Measurements from ENCODE around the gene GATAD2B.

The GATAD2B gene

GRCh38 chr1:153938996-153939395 is 16.2 kb upstream of the GATAD2B start:
- Histone ChIP-seq H3K27me3 (ENCODE audit: control insufficient read depth, insufficient read depth, low read length) (no peaks in the 10 kb centered on the region), H3K4me1 (no peaks in the 10 kb centered on the region), H3K9ac (no peak overlapping the region), H3K79me2 (no peaks in the 10 kb centered on the region), H3K27ac (no peak overlapping the region), H3K9me3 (ENCODE audit: control insufficient read depth, low read length) (no peaks in the 10 kb centered on the region), H3K4me3 (ENCODE audit: low read depth, low read length) (no peak overlapping the region), H2AFZ (no peak overlapping the region), H3K4me2 (ENCODE audit: low read length) (no peak overlapping the region), H3K36me3 (ENCODE audit: control insufficient read depth, insufficient read depth, low read length) (no peaks in the 10 kb centered on the region)
- TF ChIP-seq, protein P1, sequence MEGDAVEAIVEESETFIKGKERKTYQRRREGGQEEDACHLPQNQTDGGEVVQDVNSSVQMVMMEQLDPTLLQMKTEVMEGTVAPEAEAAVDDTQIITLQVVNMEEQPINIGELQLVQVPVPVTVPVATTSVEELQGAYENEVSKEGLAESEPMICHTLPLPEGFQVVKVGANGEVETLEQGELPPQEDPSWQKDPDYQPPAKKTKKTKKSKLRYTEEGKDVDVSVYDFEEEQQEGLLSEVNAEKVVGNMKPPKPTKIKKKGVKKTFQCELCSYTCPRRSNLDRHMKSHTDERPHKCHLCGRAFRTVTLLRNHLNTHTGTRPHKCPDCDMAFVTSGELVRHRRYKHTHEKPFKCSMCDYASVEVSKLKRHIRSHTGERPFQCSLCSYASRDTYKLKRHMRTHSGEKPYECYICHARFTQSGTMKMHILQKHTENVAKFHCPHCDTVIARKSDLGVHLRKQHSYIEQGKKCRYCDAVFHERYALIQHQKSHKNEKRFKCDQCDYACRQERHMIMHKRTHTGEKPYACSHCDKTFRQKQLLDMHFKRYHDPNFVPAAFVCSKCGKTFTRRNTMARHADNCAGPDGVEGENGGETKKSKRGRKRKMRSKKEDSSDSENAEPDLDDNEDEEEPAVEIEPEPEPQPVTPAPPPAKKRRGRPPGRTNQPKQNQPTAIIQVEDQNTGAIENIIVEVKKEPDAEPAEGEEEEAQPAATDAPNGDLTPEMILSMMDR (IDR thresholded peaks at IDR 0.05), result no peak

- no peak overlapping the region for H3K27ac ChIP-seq
- H2AFZ ChIP-seq, result no peak overlapping the region
- H3K27me3 ChIP-seq (ENCODE audit: control insufficient read depth, insufficient read depth, low read length), result no peaks in the 10 kb centered on the region
- H3K79me2 ChIP-seq, result no peaks in the 10 kb centered on the region
- H3K36me3 ChIP-seq (ENCODE audit: control insufficient read depth, insufficient read depth, low read length), result no peaks in the 10 kb centered on the region
- H3K9me3 ChIP-seq (ENCODE audit: control insufficient read depth, low read length), result no peaks in the 10 kb centered on the region
- TF ChIP-seq, protein P1 (IDR thresholded peaks at IDR 0.05), result no peak
- no peaks in the 10 kb centered on the region for H3K4me1 ChIP-seq
- no peak overlapping the region for H3K4me3 ChIP-seq (ENCODE audit: low read depth, low read length)
- H3K9ac ChIP-seq, result no peak overlapping the region
- no peak overlapping the region for H3K4me2 ChIP-seq (ENCODE audit: low read length)
Measured at GRCh38 chr1:153937331-153937730, 14.6 kb upstream of the GATAD2B start.

DNA sequence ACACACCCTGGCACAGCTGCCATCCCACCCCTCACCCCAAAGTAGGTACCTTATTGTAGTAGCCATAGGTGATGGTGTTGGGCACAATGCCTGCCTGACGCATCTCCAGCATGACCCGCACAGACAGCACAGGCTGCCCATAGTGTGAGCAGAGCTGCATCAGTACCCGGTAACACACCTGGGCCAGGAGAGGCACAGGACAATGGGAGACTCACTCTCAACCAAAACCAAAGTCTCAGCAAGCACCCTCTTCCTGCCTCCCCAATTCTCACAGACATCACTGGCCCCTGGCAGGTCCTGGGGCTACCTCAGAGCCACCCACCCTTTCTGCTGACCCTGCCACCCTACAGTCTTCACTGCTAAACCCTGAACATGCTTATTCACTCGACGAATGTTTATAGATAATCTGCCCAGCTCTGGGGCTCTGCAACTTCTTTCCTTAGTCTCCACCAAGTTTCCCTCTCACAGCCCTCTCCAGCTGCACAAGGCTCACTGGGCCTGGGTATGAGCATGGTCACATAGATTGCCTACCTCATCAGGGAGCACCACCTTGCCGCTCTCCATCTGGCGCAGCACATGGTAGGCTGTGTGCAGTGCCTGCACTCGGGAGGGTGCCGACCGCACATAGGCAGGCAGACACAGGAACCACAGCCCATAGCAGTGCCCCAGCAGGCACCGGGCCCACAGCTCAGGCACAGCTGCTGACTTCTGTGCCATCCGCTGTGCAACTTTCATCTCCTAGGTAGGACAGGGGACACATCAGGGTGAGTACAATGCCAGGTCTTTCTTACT is 13.4 kb upstream of the GATAD2B start:
- Histone ChIP-seq H3K36me3 (ENCODE audit: control insufficient read depth, insufficient read depth, low read length) (no peaks in the 10 kb centered on the region), H3K27ac (no peak overlapping the region), H3K4me1 (no peaks in the 10 kb centered on the region), H3K79me2 (no peaks in the 10 kb centered on the region), H3K4me3 (ENCODE audit: low read depth, low read length) (no peak overlapping the region), H3K4me2 (ENCODE audit: low read length) (no peak overlapping the region), H2AFZ (no peak overlapping the region), H3K27me3 (ENCODE audit: control insufficient read depth, insufficient read depth, low read length) (no peaks in the 10 kb centered on the region), H3K9ac (no peak overlapping the region), H3K9me3 (ENCODE audit: control insufficient read depth, low read length) (no peaks in the 10 kb centered on the region)
- TF ChIP-seq, protein P1 (IDR thresholded peaks at IDR 0.05), result no peak

DNA sequence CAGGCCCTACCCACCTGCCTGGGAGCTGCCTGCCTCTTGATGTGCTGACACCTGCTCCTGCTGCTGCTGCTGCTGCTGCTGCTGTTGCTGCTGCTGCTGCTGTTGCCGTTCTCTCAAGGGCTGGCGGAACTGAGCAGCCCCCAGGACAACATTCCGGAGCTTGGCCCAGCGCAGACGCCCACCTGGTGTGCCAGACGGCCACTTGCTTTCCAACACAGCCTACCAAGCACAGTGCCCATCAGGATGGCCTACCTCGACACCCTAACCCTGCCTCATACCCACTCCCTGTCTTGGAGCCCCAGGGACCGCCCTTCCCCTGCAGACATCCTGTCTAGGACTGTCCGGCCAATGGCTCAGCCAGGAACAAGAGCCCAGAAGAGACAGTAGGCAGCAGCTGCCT is 12.0 kb upstream of the GATAD2B start:
- Histone ChIP-seq H3K4me3 (ENCODE audit: low read depth, low read length) (no peak overlapping the region), H3K4me2 (ENCODE audit: low read length) (no peak overlapping the region), H3K79me2 (no peaks in the 10 kb centered on the region), H3K9ac (no peak overlapping the region), H3K27ac (no peak overlapping the region), H2AFZ (no peak overlapping the region), H3K4me1 (no peaks in the 10 kb centered on the region), H3K9me3 (ENCODE audit: control insufficient read depth, low read length) (no peaks in the 10 kb centered on the region), H3K27me3 (ENCODE audit: control insufficient read depth, insufficient read depth, low read length) (no peaks in the 10 kb centered on the region), H3K36me3 (ENCODE audit: control insufficient read depth, insufficient read depth, low read length) (no peaks in the 10 kb centered on the region)
- TF ChIP-seq, protein P1 (IDR thresholded peaks at IDR 0.05), result no peak

DNA sequence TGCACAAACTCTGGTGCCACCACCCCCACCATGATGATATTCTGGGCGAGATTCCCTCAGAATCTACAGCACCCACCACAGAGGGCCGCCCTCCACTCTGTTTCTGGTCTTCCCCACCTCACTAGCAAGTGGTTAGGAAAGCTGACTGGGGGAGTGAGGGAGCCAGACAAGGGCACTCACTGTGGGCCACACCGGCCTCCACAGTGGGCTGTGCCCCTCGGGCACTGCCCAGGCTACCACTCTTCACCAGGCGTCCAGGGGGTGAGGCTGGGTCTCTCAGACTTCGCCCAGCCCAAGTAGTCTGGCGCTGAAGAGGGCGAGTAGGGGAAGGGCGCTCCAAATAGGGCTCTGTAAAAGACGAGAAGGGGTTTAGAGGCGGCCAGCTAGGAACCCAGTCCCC is 11.2 kb upstream of the GATAD2B start:
- Histone ChIP-seq H3K4me2 (ENCODE audit: low read length) (no peak overlapping the region), H2AFZ (no peak overlapping the region), H3K9me3 (ENCODE audit: control insufficient read depth, low read length) (no peaks in the 10 kb centered on the region), H3K4me3 (ENCODE audit: low read depth, low read length) (no peak overlapping the region), H3K9ac (no peak overlapping the region), H3K79me2 (no peaks in the 10 kb centered on the region), H3K4me1 (no peaks in the 10 kb centered on the region), H3K36me3 (ENCODE audit: control insufficient read depth, insufficient read depth, low read length) (no peaks in the 10 kb centered on the region), H3K27me3 (ENCODE audit: control insufficient read depth, insufficient read depth, low read length) (no peaks in the 10 kb centered on the region), H3K27ac (no peak overlapping the region)
- TF ChIP-seq, protein P1 (IDR thresholded peaks at IDR 0.05), result no peak
